Osteoblast (primary cell): ENCODE results near the gene TOR1A. TPM values are rescaled to one million over a fixed set of nuclear protein-coding genes. Genes with fewer than 3 reads are reported as not detected.
"Not testable (repeated sequence)": the region's sequence is repeated elsewhere in the genome, so short reads cannot be mapped to it uniquely, and the experiment has no call there.

Experiments used
- DNase-seq: peaks from one replicate; pipeline ENCODE4 v3.0.0; 2011; ENCODE audit warnings: low spot score, mixed read lengths; ENCODE audit not compliant: insufficient read length; ENCODE audit errors: missing footprints
- H2AFZ ChIP-seq: 2 replicates; pipeline ENCODE4 v1.6.0; 2011; ENCODE audit warnings: mild to moderate bottlenecking, low read length
- H3K27ac ChIP-seq: 2 replicates; pipeline ENCODE4 v1.5.1; 2011; ENCODE audit warnings: mild to moderate bottlenecking, low read depth, low read length, moderate library complexity
- H3K27me3 ChIP-seq: 2 replicates; pipeline ENCODE4 v1.6.0; 2012; ENCODE audit warnings: mild to moderate bottlenecking, control low read depth, inconsistent platforms, low read length, moderate library complexity; ENCODE audit not compliant: insufficient read depth
- H3K36me3 ChIP-seq: 2 replicates; pipeline ENCODE4 v1.5.1; 2011; ENCODE audit warnings: mild to moderate bottlenecking, low read length, control low read depth, moderate library complexity; ENCODE audit not compliant: insufficient read depth
- H3K4me1 ChIP-seq: 2 replicates; pipeline ENCODE4 v1.5.1; 2011; ENCODE audit warnings: mild to moderate bottlenecking, low read length, control low read depth, moderate library complexity; ENCODE audit not compliant: insufficient read depth
- H3K4me2 ChIP-seq: 2 replicates; pipeline ENCODE4 v1.6.0; 2011; ENCODE audit warnings: mild to moderate bottlenecking, low read length; ENCODE audit not compliant: insufficient read depth
- H3K4me3 ChIP-seq: fragments of 200-600 bp; sonication (generic); 3 replicates; pipeline ENCODE4 v1.5.1; 2012; ENCODE audit warnings: mild to moderate bottlenecking, low read length, inconsistent platforms; ENCODE audit not compliant: insufficient read depth
- H3K79me2 ChIP-seq: 2 replicates; pipeline ENCODE4 v1.6.0; 2012; ENCODE audit warnings: mild to moderate bottlenecking, low read length, control low read depth, inconsistent platforms; ENCODE audit not compliant: insufficient read depth
- H3K9me3 ChIP-seq: 2 replicates; pipeline ENCODE4 v1.5.1; 2011; ENCODE audit warnings: low read depth, low read length, control low read depth
- H4K20me1 ChIP-seq: 2 replicates; pipeline ENCODE4 v1.6.0; 2012; ENCODE audit warnings: mild to moderate bottlenecking, low read length, control low read depth; ENCODE audit not compliant: insufficient read depth
- total RNA-seq: library from RNA; depleted of rRNA; stranded (reverse); fragments of >200 nt; gene quantifications from 2 replicates; pipeline ENCODE4 v1.2.3, GENCODE V29; 2012
- TF ChIP-seq, protein P1 (sequence below): IDR thresholded peaks from 2 replicates; pipeline ENCODE4 v1.5.1; 2011; ENCODE audit warnings: mild to moderate bottlenecking, low read depth, low read length, moderate library complexity; ENCODE audit errors: extremely low read depth

Gene TOR1A
- total RNA-seq, 1 donor: 52.1 TPM

DNA sequence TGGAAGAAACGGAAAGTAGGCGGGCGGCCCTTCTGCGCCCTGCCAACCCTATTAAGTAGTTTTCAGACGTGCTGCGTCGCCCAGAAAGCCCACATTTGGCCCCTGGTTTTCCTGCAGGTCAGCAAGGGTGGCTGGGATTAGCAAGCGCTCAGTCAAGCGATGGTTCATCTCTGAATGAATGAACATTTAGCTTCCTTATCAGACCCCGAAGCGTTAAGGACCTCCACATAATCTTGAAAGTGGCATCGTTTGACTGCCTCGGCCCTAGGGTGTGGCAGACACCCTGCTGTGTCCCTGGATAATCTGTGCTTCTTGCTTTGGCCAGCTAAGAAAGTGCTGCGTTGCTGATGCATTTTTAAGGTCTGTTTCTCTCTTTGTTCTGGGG lies 20.3 kb downstream of the TOR1A start:
- H2AFZ ChIP-seq: peak overlapping the region; percentile 85
- TF ChIP-seq, protein P1, sequence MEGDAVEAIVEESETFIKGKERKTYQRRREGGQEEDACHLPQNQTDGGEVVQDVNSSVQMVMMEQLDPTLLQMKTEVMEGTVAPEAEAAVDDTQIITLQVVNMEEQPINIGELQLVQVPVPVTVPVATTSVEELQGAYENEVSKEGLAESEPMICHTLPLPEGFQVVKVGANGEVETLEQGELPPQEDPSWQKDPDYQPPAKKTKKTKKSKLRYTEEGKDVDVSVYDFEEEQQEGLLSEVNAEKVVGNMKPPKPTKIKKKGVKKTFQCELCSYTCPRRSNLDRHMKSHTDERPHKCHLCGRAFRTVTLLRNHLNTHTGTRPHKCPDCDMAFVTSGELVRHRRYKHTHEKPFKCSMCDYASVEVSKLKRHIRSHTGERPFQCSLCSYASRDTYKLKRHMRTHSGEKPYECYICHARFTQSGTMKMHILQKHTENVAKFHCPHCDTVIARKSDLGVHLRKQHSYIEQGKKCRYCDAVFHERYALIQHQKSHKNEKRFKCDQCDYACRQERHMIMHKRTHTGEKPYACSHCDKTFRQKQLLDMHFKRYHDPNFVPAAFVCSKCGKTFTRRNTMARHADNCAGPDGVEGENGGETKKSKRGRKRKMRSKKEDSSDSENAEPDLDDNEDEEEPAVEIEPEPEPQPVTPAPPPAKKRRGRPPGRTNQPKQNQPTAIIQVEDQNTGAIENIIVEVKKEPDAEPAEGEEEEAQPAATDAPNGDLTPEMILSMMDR: no peak
- peaks cover 12% of the 10 kb centered on the region for H3K36me3 ChIP-seq
- H3K4me1 ChIP-seq: peaks cover 7% of the 10 kb centered on the region
- H3K4me2 ChIP-seq: peak overlapping the region; percentile 99
- peaks cover 3% of the 10 kb centered on the region for H4K20me1 ChIP-seq
- peak overlapping the region; percentile 49 for H3K27ac ChIP-seq
- peak overlapping the region; percentile 92 for H3K4me3 ChIP-seq
- peak; percentile 73 for DNase-seq
- H3K79me2 ChIP-seq: peaks cover 20% of the 10 kb centered on the region
- no peaks in the 10 kb centered on the region for H3K27me3 ChIP-seq
- H3K9me3 ChIP-seq: no peaks in the 10 kb centered on the region

DNA sequence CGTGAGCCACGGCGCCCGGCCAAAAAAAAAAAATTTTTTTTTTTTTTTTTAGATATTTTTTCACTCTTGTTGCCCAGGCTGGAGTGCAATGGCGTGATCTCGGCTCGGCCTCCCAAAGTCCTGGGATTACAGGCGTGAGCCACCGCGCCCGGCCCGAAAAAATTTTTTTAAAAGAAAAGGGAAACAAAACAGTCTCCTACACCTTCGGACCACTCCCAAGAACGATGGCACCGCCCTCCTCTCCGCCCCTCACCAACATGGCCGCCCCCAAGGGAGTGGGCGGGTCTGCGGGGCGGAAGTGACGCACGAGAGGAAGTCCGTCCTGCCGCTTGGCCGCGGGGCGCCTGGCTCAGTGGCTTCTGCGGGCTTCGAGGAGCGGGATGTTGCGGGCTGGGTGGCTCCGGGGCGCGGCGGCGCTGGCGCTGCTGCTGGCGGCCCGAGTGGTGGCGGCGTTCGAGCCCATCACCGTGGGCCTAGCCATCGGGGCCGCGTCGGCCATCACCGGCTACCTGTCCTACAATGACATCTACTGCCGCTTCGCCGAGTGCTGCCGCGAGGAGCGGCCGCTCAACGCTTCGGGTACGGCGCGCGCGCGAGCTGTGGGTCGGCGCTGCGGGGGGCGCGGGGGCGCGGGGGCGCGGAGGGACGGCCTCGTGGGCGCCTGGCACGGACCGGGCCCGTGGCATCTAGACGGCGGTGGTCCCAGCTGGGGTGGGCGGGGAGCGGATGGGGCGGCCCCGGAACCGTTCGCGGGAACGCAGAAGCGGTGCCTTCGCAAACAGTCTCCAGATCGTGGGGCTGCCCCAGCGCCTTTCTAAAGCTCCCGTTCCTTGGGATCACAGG lies 20.9 kb downstream of the TOR1A start, which contains the start of gene TOR1B:
TSS of gene TOR1B (plus strand) at position 352 of the 843 bp plus-strand sequence. CDS start at position 381, 29 bp downstream.
- peak within 1 kb of the TSS; percentile 49 for H3K27ac ChIP-seq
- peak within 1 kb of the TSS; percentile 99 for H3K4me2 ChIP-seq
- TF ChIP-seq, protein P1: no peak
- H3K27me3 ChIP-seq: no peaks in the 10 kb centered on the region
- H3K79me2 ChIP-seq: peaks cover 20% of the 10 kb centered on the region
- H3K9me3 ChIP-seq: no peaks in the 10 kb centered on the region
- H3K4me3 ChIP-seq: peak within 1 kb of the TSS; percentile 92
- peak; percentile 99 for DNase-seq
- peak within 1 kb of the TSS; percentile 85 for H2AFZ ChIP-seq
- peaks cover 12% of the 10 kb centered on the region for H3K36me3 ChIP-seq
- peaks cover 3% of the 10 kb centered on the region for H4K20me1 ChIP-seq
- peaks cover 7% of the 10 kb centered on the region for H3K4me1 ChIP-seq

DNA sequence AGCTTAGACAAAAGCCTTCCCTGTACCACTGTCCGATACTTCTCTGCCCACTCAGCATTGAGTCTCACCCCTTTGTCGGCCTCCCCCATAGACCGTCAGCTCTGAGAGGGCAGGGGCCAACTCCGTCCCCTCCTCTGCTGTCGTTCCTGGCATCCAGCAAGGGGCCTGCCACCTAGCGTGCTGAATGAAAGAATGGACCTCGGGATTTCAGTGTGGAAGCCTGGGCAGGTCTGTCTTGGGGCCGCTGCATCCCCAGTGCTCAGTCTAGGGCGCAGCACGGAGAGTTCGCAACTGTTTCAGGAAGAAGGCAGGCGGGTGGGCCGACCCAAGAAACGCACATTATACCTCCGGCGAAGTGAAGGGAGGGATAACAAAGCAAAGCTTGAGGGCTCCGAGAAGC lies 22.4 kb downstream of the TOR1A start:
- TF ChIP-seq, protein P1: no peak
- H3K9me3 ChIP-seq: no peaks in the 10 kb centered on the region
- peaks cover 3% of the 10 kb centered on the region for H4K20me1 ChIP-seq
- H3K27me3 ChIP-seq: no peaks in the 10 kb centered on the region
- no peak overlapping the region for H3K27ac ChIP-seq
- no peak overlapping the region for H3K4me3 ChIP-seq
- H3K36me3 ChIP-seq: peaks cover 8% of the 10 kb centered on the region
- DNase-seq: no peak
- H2AFZ ChIP-seq: no peak overlapping the region
- H3K4me2 ChIP-seq: no peak overlapping the region
- peaks cover 7% of the 10 kb centered on the region for H3K4me1 ChIP-seq
- H3K79me2 ChIP-seq: peaks cover 20% of the 10 kb centered on the region

GRCh38 chr9:129798973-129799372 lies 25.0 kb downstream of the TOR1A start:
- no peak overlapping the region for H3K4me2 ChIP-seq
- no peaks in the 10 kb centered on the region for H4K20me1 ChIP-seq
- H3K27ac ChIP-seq: no peak overlapping the region
- peaks cover 22% of the 10 kb centered on the region for H3K27me3 ChIP-seq
- H3K36me3 ChIP-seq: no peaks in the 10 kb centered on the region
- no peak overlapping the region for H3K4me3 ChIP-seq
- H3K79me2 ChIP-seq: peaks cover 6% of the 10 kb centered on the region
- TF ChIP-seq, protein P1: no peak
- no peaks in the 10 kb centered on the region for H3K9me3 ChIP-seq
- no peak for DNase-seq
- H3K4me1 ChIP-seq: peaks cover 5% of the 10 kb centered on the region
- no peak overlapping the region for H2AFZ ChIP-seq

- not testable (repeated sequence) for H3K4me3 ChIP-seq, H4K20me1 ChIP-seq, H3K27ac ChIP-seq, H3K36me3 ChIP-seq, DNase-seq, H3K4me1 ChIP-seq, H3K9me3 ChIP-seq, H3K4me2 ChIP-seq, H2AFZ ChIP-seq, H3K79me2 ChIP-seq
- H3K27me3 ChIP-seq: peaks cover 32% of the 10 kb centered on the region
These were observed 27.9 kb downstream of the TOR1A start for GRCh38 chr9:129796029-129796428.
